Fibroblast of gingiva (primary cell): ENCODE data around the gene CERCAM.
"Not testable (repeated sequence)": the region's sequence is repeated elsewhere in the genome, so short reads cannot be mapped to it uniquely, and the experiment has no call there.

Experiments used
- DNase-seq: peaks from one replicate; pipeline ENCODE4 v3.0.0-alpha.2; 2011; ENCODE audit warnings: low read depth

Gene CERCAM

DNA sequence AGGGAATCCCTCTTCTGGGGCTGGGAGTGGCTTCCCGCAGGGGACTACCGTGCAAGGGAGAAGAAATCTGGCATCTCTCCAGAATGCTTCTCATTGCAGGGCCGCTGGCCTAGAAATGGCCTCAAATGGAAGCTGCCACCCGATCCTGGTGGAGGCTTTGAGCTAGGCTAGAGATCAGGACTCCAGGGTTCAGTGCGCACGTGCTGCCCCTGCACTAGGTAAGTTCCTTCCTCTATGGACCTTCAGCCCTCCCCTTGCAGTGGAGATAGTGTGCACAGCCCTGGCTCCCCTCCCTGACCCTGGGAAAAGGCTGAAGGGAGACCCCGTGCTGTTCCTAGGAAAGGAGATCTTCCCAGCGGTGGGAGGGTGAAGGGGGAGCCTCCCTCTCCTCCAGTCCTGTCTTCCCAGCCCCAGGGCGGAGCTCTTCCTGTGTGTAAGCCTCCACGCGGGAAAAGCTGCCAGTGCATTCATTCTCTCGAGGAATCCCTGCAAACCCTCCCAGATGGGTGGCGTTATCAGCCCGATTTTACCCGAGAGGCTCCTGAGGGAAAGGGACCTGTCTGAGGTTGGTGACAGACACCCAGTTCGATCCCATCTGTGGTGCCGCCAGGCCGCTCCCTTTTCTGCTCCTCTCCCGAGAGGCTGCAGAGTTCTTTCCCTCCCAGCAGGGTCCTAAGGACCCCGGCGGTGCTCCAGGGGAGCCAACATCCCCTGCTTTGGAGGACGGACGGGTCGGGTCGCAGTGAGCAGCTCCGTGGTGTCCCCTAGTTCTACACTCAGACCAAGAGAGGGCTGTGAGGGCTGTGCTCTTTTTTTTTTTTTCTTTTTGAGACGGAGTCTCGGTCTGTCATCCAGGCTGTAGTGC, 1.4 kb upstream of the CERCAM start:
- peak; percentile 36 for DNase-seq

DNA sequence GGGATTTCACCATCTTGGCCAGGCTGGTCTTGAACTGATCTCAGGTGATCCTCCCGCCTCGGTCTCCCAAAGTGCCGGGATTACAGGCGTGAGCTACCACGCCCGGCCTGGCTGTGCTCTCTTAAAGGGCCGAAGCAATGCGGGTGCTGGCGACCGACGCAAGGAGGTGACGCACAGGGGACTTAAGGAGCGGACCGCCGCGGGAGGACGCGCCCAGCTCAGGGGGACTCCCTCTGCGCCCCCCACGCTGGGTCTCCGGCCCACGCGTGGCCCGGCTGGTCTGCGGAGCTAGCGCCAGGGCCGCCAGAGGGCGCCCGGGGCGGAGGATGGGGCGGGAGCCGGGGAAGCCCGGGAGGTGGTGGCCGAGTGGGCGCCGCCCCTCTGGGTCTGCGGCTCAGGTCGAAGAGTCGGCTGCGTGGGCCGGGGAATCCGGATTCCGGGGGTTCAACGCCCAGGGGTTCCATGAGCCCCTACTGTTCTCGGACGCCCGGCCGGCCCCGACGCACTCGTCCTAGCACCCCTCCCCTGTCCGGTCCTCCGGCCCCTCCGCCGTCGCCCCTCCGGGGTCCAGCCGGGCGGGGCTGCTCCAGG, 502 bp upstream of the CERCAM start:
- peak; percentile 49 for DNase-seq

DNA sequence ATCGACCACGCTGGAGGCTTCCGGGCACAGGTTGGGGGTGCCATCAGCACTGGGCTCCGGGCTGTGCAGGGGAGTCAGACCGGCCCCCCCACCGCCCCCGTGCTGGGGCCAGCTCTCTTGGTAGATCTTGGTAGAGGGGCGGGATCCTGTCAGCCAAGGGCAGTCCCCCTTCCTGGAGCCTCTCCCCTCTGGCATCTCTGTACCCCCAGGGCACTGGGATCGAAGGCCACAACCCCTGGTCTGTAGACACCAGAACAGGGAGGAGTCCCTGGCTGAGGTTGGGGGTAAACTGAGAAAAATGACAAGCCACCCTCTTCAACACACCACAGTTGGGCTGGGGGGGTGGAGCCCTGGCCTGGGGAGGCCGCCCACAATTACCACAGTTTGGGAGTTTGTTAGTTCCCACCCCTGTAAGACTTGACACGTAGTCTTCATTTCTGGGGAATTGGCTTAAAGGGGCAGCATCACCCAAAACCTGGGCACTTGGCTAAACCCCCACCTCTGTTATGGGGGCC, 882 bp downstream of the CERCAM start:
- DNase-seq = peak; percentile 39

DNA sequence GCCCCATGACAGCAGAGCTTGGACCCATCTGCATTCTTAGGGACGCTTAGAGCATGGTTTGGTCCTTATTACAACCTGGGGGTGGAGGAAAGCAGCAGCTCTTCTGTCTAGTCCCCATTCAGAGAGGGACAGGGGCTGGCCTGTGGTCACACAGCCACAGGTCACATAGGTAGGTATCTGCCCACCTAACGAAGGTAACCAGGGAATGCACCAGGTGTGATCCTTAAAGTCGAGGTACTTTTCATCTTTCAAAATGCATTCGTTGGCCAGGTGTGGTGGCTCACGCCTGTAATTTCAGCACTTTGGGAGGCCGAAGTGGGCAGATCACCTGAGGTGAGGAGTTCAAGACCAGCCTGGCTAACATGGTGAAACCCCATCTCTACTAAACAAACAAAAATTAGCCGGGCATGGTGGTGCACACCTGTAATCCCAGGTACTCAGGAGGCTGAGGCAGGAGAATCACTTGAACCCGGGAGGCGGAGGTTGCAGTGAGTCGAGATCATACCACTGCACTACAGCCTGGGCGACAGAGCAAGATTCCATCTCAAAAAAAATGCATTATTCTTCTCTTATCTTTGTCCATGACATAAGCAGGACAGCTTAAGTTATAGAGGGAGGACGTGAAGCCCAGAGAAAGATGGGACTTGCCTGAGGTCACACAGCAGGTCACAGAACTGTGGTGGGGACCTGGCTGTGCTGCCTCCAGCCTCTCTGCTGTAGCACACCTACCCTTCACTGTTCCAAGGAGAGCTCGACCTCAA, 1.5 kb downstream of the CERCAM start:
- DNase-seq = not testable (repeated sequence)

DNA sequence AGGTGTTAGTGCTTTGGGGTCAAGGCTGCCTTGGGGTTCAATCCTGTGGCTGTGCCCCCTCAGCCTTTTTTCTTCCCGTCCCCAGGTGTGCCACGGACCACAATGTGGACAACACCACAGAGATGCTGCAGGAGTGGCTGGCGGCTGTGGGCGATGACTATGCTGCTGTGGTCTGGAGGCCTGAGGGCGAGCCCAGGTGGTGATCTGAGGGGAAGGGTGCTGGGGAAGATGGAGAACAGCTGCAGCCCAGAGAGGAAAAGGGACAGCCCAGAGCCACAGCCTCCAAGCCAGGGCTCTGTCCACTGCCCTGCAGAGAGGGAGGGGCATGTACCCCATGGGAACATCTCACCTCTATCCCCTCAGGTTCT, 2.1 kb downstream of the CERCAM start:
- no peak for DNase-seq

DNA sequence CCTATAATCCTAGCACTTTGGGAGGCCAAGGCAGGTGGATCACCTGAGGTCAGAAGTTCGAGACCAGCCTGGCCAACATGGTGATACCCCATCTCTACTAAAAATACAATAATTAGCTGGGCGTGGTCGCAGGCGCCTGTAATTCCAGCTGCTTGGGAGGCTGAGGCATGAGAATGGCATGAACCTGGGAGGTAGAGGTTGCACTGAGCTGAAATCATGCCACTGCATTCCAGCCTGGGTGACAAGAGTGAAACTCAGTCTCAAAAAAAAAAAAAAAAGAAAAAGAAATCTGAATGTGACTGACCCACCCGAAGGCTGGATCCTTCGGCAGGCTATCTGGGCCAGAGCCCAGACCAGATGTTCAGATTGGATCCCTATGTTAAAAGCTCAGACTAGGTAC, 2.7 kb downstream of the CERCAM start:
- DNase-seq = not testable (repeated sequence)

DNA sequence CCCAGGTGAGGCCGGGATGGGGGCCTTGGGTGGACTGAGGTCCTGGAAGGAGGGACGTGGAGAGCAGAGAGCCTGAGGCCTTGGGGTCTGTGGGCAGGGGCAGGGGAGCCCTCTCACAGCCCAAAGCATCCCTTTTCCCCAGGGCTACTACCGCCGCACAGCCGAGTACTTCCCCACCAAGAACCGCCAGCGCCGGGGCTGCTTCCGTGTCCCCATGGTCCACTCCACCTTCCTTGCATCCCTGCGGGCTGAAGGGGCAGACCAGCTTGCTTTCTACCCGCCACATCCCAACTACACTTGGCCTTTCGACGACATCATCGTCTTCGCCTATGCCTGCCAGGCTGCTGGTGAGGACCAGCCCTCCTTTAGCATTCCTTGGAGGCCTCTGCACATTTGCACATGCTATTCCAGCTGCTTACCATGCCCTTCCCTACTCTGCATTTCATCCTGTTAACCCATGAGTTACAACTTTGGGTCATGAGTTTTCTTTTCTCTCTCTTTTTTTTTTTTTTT, 3.7 kb downstream of the CERCAM start:
- DNase-seq = no peak

DNA sequence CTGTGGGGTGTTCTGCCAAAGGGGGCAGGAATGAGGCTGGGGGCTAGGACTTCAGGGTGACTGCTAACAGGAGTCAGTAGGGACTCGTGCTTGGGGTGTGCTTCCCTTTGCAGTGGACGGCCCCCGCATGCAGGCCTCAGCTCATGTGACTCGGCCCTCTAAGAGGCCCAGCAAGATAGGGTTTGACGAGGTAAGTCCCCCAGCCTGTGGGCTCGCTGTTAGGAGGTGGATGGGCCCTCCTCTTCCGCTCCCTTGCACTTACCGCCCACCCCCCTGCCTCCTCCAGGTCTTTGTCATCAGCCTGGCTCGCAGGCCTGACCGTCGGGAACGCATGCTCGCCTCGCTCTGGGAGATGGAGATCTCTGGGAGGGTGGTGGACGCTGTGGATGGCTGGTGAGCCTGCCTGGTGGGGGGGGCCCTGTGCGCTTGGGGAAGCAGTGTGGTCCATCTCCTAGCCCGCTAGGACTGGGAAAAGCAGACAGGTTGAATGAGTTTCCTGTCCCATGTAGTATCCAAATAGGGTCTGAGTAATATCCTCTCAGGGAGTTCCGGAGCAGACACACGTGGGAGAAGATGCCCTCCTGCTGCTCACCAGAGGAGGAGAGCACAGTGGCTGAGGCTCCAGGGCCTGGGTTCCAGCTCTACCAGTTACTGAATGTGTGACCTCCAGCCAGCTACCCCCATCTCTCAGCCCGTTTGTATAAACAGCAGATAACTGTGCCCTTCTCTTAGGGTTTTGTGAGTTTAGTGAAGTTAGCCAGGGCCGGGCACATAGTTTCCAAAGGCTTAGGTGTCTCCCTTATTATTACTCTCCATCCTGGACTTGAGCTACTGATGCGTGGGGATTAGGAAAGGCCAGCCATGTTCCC, 8.2 kb downstream of the CERCAM start:
- DNase-seq = no peak

DNA sequence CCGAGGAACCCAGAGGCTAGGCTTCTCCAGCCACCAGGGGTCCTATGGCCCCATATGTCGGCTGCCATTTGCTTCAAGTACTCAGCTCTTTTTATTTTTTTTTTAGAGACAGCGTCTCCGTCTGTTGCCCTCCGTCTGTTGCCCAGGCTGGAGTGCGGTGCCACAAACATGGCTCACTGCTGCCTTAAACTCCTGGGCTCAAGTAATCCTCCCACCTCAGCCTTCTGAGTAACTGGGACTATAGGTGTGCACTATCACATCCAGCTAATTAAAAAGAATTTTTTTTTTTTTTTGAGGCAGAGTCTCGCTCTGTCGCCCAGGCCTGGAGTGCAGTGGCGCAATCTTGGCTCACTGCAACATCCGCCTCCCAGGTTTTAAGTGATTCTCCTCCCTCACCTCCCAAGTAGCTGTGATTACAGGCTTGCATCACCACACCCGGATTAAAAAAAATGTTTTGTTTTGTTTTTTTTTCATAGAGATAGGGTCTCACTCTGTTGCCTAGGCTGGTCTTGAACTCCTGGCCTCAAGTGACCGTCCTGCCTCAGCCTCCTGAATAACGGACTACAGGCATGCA, 8.9 kb downstream of the CERCAM start:
- DNase-seq = no peak

DNA sequence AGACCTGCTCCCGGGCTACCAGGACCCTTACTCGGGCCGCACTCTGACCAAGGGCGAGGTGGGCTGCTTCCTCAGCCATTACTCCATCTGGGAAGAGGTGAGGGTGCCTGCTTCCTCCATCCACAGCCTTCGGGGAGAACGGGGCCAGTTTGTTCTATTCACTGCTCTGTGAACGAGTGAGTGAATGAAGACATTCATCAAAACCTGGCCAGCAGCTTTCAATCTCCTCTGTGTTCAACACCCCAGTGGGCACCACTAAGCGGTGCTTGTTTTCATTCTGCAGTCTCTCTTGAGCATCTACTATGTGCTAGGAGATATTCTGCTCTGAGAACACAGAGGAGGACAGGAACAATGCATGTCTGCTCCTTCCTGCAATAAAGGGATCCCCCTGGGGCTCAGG, 10.6 kb downstream of the CERCAM start:
- DNase-seq = no peak

DNA sequence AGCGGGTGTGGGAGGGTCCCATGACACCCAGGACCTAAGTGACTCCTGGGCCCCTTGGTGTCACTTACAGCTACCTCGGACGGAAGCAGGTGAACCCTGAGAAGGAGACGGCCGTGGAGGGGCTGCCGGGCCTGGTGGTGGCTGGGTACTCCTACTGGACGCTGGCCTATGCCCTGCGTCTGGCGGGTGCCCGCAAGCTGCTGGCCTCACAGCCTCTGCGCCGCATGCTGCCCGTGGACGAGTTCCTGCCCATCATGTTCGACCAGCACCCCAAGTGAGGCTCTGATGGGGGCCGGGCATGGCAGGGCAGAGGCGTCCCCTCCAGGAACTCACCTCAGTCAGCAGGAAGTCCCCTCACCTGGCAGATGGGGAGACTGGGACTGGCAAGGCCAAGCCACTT, 13.7 kb downstream of the CERCAM start:
- no peak for DNase-seq

DNA sequence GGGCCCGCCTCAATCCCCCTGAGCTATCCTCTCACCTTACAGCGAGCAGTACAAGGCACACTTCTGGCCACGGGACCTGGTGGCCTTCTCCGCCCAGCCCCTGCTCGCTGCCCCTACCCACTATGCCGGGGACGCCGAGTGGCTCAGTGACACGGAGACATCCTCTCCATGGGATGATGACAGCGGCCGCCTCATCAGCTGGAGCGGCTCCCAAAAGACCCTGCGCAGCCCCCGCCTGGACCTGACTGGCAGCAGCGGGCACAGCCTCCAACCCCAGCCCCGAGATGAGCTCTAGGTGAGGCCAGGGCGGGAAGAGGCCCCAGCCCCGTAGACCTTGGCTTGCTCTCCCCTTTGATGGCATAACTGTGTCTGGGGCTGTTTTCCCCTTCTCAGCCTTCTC, 15.0 kb downstream of the CERCAM start:
- DNase-seq = no peak

DNA sequence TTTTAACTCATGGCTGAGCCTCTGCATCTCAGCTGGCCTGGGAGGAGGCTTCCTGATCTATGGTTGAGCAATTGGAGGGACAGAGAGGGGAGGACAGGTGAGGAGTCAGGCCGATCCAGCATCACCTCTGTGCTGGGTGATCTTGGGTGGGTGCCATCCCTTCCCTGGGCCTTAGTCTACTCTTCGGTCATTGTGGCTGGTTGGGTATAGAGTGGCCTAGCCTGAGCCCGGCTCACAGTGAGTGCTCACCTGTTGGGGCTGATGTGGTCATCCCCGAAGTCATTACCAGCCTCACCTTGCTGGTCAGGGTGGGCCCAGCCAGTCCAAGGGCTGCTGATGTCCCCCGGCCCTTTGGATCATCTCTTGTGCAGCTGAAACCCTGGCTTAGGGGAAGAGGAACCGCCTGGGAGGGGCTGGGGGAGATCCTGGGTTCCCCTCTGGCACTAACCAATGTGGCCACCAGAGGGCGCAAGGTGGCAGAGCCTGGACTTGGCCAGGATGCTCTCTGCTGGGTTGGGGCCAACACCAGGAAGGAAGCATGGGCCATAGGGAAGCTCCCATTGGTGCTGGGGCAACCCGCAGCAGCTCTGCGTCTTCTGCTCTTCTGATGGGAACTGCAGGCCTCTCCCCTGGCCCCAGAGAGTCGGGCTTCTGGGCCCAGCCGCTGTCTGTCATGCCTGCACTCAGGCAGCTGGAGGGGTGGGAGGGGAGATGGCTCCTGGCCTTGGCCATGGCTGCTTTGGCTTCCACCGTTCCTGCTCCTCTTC, 17.9 kb downstream of the CERCAM start:
- peak; percentile 71 for DNase-seq

DNA sequence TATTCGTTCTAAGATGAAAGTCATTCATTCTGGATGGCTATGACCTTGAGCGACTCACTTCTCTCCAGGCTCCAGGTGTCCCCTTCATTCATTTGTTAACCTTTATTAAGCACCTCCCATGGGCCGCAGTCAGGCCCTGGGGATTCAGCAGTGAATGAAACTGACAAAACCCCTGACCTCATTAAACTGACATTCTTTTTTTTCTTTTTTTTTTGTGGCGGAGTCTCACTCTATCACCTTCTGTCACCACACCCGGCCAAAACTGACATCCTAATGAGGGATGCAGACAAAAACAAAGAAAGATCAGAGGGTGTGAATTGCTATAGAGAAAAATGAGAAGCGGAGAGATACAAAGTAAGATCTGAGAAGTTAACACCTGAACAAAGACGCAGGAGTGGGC, 18.6 kb downstream of the CERCAM start:
- DNase-seq = no peak

DNA sequence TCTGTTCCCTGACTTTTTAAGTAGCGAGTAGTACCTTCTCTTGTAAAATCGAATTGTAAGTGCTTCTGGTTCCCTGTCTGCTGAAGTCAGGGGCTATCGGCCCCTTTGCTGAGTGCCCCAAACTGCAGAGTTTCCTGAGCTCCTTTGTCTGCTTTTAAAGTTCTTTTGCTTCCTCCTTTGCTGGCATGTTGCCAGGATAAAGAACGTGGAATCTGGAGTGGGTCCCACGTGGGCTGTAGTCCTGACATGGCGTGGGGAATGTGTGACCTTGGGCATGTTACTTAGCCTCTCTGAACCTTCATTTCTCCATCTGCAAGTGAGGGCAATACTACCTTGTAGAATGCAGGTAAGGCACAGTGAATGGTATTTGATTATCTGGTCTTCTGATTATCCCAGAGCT, 21.5 kb downstream of the CERCAM start:
- DNase-seq = no peak

DNA sequence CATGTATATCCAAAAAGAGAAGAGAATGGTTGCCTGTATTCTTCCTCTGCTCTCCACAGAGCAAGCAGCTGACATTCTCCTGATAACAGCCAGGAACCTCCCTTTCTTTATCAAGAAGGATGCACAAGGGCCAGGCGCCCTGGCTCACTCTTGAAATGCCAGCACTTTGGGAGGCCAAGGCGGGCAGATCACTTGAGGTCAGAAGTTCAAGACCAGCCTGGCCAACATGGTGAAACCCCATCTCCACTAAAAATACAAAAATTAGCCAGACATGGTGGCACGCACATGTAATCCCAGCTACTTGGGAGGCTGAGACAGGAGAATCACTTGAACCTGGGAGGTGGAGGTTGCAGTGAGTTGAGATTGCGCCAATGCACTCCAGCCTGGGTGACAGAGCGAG, 25.8 kb downstream of the CERCAM start:
- DNase-seq = not testable (repeated sequence)

DNA sequence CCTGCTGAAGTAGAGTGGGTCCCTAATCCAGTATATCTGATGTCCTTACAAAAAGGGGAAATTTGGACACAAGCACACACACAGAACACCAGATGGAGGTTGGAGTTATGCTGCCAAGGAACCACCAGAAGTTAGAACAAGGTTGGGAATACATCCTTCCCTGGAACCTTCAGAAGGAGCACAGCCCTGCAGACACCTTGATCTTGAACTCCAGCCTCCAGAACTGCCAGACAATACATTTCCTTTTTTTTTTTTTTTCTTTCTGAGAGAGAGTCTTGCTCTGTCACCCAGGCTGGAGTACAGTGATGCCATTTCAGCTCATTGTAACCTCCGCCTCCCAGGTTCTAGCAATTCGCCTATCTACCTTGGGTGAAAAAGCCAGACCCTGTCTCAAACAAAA, 28.1 kb downstream of the CERCAM start:
- DNase-seq = no peak

DNA sequence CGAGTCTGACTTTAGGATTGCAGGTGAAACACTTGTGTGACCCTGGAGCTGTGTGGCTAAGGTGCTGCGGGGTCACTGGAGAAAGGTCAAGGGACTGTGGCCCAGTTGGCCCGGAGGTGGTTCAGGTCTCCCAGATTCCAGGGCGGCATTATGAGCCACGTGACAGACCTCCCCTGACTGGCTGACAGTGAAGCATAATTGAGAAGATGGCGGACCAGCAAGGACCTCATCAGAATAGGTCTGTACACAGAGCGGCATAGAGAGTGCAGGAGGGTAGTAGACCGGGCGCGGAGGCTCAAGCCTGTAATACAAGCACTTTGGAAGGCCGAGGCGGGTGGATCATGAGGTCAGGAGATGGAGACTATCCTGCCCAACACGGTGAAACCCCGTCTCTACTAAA, 34.3 kb downstream of the CERCAM start:
- DNase-seq = no peak

DNA sequence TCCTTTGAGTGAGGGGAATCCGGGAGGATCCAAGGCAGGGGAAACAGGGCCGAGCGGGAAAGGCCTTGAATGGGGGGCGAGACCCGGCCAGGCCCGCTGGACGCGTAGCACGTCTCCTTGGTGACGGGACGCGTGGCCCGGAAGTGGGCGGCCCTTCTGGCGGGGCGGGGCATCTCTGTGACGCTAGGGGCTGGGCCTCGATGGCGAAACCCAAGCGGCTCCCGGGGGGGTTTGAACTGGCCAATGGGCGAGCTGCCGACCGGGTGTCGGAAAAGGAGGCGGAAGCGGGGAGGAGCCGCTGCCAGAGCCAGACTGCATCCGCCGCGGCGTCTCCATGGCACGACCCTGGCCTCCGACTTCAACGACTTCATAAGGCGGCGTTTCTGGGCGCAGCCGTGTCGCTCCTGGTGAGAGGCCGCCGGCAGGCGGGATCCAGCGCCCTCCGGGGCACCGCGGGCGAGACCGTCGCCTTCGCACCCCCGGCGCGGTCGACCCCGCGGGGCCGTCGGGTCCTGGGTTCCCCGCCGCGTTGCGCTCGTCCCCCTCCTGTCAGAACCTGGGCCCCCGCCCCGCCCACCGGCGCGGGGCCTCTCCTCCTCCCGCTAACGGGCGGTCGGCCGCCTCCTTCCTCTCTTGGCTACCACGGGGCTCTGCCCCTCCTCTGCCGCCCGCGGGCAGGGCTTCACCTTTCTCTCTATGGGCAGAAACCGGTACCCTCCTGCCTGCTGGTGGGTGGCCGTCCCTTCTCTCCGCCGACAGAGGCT, 35.4 kb downstream of the CERCAM start, which contains the start of gene ODF2:
Gene ODF2 (plus strand): TSS at position 158 of the 764 bp plus-strand sequence. CDS start 86 bp downstream, at position 244.
- peak; percentile 93 for DNase-seq
